HG03045 (cell line): ENCODE data around the gene P2RY14.
A peak's percentile ranks its signal among the peaks of the same experiment; 100 is the strongest.

ENCODE experiments used
- ATAC-seq: cut with Tn5 transposase; IDR thresholded peaks from one replicate; pipeline ENCODE4 v1.9.1; 2021; ENCODE audit warnings: mild to moderate bottlenecking, moderate library complexity; ENCODE audit not compliant: unreplicated experiment

P2RY14 gene

DNA sequence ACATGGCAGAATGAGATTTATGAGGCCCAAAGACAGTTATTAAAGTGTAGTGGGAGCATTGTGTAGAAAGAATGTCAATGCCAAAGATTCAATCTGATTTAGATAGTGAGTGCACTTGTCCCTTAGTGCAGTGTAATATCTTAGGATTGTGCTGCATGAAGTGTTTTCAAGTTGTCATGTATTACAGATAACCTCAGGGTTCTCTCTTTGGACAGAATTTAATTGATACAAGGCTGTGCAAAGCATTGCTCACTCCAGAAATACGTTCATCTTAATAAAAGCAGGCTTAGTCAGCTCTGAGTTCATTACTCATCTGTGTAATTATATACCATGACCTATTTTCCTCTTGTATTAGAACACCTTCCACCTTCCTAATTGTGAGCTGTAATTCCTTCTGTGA is 59.3 kb downstream of the P2RY14 start:
- ATAC-seq = no peak

DNA sequence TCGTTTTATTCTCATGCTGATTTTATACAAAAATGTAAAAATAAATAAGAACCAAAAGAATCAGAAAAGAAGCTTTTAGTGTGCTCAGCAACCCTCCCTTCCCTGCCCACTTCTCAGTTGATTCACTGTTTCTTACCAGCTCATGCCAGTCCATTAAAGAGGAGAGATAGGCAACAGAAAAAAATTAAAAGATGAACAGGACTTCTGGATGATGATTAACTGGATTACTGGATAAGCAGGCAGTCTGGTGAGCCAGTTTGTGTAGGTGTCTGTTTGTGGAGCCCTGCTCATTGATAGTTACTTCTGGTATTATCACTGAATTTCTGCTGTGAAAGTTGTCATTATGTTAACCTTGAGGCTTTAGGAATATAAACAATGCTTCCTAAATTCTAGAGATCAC is 60.2 kb downstream of the P2RY14 start:
- ATAC-seq = no peak

DNA sequence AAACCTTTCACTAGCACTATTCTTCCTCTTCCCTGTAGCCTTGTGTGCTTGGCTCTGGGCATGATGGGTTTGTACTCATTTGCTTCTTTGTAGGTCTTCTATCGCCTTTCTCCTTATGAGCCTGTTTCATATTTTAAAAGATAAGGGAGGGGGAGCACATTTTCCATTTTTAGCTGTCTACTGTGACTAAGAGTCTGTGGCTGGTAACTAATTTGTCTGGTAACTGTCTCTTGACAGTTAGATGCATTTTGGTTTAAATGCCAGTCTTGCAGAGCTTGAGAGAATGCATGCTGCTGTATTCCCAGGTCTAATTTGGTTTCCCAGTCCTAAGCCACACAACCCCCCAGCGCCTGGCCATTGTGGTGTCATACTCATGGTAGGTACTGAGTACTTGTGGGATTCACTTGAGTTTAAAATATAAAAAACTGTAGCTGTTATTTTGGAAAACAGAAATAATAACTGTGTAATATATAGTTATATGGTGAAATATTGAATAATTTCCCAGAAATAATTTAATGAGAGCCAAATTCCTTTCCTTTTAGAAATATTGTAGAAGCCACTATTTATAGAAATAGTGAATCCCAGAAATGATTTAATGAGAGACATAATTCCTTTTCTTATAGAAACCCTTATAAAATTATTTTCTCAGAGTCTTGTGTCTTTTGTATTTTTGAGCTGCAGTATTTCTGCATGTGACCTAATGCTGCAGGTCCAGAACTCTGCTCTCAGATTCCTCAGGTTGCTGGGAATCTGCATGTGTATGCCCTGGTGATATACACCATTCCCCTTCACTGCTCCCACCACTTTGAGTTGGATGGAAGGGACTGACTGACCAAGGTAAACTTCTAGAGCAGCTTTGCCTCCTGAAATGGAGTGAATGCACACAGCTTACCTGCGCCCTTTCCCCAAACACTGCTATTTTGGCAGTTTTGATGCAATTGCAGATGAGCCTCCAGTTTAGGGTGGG is 61.4 kb downstream of the P2RY14 start:
- ATAC-seq = no peak

DNA sequence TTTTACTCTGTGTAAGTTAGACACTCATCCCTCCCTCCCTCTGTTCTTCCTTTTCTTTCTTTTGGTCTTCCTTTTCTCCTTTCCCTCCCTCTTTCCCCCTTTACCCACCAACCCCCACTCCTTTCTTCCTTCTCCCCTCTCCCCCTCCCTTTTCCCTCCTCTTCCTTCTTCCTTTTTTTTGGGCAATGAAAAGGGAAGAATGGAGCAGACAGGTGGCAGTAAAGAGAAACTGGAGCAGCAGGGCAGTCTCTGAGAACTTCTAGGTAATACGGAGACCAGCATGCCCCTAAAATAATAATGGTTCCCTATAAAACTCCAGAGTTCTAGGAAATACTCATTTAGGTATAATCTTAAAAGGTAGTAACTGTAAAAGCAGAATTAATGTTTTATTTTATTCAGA is 63.9 kb downstream of the P2RY14 start:
- ATAC-seq = no peak

DNA sequence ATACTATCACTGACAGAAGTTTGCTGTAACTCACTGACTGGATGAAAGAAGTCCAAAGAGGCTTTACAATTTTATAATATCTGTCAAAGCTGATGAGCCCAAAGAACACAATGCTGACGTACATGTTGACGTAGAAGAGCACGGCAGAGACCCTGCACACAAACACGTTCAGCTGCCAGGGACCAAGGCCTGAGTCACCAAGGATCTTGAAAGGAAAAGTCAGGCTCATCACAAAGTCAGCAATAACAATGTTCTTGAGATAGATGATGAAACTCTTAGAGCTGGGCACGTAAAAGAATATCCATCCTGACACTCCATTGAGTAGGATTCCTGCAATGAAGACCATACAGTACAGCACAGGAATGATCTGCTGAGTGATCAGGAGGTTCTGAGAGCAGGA is 64.5 kb downstream of the P2RY14 start:
- ATAC-seq = no peak

DNA sequence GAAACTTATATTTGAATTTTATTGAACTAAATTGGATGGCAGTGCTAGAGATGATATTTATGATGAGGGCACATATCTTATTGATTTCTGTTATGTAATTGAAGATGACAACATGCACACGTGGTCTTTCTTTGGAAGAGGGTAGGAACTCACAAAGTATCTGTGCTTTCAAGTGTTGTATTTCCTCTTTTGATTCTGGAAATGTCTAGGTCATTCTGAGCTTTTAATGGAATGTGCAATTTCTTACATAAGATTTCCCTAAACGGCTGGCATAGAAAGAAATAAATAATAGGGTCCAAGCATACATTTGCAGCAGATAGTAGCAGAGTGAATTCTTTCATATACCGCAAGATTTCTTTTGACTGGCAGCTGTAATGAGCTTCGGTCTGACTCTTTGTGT is 65.2 kb downstream of the P2RY14 start:
- no peak for ATAC-seq

DNA sequence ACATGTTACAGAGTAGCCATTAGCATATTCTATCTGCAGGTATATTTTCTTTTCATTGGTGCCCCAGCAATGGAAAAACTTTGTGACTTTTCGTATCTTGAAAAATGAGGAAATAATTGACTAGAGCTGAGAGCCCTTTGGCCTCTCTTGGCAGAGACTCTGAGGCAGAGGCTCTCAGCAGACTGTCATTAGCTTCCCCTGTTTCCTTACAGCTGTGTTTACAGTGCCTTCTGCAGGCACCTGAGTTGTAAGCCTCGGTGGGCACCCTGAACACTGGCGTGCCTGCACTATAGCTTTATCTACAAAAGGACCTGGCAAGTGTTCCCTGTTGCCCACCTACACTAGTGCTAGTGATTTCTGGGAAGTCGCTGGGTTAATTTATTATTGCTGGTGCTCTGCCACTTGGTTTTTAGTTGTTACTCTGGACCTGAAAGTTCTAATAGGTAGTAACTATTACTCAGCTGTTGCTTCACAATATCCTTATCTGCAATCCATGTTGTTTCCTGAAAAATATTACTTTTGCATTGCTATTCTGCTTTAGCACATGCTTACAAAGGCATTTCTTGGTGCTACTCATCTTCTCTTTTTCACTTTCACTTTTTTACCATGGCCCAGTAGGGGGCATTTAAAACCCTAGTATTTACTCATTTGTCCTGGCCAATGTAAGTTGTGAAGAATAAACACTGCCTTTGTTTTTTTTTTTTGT is 67.5 kb downstream of the P2RY14 start:
- ATAC-seq = peak; percentile 59

DNA sequence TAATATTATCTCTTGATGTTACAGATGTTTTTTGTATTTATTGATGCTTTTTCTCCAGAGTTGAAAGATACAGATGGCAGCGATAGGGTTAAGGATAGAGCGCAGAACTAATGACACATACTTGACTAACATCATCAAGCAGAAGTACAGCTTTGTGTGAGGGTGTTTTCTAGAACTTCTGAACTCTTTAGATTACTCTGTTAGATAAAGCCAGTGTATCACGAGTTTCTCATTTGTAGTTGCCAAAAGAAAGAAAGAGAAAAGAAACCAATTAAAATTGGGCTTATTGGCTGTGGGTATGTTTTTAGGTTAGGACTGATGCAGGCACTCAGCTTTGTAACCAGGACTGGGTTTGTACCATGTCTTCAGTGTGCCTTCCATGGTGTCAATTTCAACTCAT is 68.7 kb downstream of the P2RY14 start:
- no peak for ATAC-seq

DNA sequence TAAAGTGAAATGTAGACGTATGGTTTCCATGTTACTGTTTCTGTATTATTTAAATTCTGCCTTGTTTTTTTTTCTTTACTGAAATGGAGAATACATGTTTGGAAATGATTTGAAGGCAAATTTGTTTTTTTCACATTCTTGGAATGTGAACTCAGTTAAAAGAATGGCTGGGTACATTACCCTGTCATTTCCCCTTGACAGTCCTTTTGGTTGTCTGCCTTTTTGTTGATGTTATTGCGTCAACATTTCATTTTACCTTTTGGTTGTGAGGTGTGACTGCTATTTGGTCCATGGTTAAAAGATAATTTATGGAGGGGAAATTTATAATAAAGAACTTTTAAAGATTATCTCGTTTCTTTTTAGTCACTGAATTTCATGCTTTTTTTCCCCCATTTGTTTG is 72.1 kb downstream of the P2RY14 start:
- no peak for ATAC-seq

DNA sequence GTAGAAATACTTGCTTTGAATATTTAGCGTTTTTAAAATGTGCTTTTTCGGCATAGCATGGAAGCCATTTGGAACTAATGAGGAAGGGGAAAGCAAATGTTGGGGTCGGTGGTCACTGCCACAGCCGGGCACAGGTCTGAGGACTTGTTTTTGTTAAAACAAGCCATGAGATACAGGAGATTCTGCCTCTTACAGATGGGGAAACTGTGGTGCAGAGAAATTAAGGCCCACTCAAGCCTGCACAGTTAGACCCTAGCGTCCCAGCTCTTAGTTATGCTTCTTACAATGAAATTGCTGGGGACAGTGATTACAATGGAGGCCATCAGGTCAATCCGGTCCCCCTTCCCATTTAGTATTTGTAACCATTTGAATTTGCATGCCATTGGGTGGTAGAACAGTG is 72.9 kb downstream of the P2RY14 start:
- no peak for ATAC-seq

DNA sequence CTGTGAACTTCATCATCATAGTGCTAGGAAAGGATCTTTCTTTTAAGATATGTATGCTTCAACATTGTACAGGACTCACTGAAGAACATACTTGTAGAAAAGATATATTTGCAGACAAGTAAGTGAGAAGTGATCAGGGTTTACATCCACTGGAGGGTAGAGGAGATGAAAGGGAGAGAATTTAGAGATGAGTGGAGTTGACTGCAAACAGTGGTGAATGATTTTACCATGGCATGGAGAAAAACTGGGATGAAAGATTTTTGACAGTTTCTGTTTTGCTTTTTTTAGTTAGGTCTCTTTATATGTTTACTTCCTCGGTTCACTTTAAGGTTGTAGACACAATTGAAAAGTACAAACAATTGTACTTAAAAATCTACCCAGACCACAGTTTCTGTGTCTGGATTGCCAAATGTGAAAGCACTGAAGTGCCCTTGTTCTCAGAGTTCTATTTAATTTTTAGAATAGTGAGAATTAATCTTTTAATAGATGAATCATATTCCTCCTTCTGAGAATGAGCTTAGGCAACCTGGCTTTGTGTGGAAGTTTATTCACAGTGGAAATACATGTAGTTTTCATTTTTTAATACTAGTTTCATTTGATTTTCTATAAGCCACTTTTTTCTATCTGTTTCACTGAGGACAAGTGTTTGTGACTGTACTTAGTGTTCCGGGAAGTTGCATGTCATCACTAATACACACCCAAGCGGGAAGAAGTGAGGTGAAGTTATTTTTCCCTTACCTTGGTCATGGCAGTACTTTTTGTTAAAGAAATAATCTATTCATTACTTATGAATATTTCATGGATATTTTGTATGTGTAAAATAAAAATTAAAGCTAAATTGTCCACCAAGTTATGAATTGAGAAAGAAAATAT is 73.6 kb downstream of the P2RY14 start:
- ATAC-seq = no peak

DNA sequence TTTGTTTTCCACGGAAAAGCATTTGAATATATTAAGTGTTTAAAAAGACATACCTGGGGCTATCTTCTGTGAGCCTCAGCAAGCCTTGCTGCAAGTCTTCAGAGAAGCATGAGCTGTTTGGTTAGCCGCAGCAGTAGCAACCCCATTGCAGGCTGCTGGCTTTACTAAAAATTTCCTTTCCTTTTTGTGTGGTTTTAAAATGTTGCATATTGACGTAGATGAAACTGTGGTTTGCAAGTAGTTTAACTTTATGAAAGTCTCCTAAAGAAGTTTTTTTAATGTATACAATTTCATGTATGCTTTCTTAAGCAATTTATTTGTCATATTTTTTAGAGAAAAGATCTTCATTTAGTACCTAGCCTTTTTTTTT is 75.3 kb downstream of the P2RY14 start, which contains the start of gene GPR171:
Gene GPR171, minus strand, starts transcription at position 166 of the 370 bp plus-strand sequence. CDS start 3,830 bp downstream, outside the sequence.
- peak; percentile 92 for ATAC-seq

DNA sequence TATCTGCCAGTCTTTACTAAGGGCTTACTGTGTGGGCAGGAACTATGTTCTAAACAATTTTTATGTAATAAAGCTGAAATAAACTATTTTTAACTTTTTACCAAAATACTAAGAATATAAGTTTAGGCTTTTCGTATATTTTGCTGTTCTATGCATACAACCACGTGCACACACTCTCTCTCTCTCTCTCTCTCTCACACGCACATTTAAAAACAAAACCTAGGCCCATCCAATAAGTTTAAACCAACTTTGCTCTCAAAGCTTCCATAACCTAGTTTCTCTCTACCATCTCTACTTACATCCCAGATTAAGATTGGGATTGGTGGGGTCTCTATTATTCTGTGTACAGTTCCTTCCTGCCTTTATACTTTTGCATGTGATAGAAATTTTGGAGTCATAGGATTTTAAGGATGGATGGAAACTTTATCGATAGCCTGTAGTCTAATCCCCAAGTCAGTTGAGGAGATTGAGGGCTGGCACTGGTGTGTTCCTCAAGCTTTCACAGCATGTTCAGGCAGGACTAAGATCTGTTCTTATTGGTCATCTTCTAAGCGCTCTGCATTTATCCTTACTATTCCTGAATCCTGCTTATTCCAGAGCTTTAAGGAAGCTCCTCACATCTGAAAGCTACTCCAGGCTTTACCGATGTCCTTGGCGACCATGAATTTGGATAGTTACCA is 77.2 kb downstream of the P2RY14 start:
- no peak for ATAC-seq

DNA sequence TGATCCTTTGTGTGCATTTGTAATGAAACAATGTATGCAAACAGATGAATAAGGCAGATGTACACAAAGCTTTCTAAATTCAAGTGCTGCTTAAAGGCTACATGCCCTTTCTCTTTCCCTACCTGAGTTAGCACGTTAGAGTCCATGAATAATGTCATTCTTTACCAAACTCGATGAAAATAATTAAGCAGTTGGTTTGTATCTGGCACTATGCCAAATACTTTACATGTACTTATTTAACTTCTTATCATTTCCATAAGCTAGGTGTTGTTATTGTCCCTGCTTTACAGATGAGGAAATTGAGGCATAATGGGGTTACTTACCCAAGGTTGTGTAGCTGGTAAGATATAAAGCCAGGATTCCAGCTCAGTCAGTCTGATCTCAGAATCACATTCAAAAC is 77.8 kb downstream of the P2RY14 start:
- no peak for ATAC-seq

DNA sequence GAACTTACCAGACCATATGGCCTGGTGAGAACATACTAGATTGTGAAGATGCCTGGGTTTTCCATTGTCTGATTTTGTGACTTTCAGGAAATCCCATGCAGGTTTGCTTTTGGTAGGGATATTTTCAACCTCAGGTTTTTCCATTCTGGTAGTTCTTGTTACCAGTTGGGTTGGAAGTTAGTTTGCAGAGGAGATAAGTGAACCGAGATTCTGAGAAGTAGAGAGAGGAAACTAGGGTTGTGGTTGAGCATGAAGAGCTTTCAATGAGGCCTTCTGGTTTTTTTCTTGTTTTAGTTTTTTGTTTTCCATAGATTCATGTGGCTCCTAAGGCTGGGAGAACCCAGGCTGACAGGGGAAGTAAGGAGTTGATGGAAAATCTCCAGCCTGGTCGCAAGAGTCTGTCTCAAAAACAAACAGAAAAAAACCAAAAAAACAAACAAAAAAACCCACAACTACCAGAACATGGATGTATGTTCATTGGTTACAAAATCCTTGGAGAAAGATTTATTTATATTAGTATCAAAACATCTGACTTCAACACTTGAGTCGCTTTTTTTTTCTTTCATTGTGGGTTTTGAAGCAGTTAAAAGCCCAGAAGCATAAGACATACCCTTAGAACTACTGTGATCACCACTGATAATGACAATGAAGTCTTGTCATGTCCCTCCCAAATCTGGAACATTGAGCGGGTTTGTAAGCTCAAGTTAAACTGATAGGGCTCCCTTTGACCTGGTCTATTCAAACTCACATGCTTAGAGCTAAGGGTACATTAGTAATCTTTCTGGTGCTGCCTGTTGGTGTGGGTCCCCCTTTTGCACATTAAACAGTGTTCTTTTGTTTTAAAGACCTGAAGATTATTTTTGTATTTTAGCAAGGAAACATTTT is 78.5 kb downstream of the P2RY14 start:
- no peak for ATAC-seq

DNA sequence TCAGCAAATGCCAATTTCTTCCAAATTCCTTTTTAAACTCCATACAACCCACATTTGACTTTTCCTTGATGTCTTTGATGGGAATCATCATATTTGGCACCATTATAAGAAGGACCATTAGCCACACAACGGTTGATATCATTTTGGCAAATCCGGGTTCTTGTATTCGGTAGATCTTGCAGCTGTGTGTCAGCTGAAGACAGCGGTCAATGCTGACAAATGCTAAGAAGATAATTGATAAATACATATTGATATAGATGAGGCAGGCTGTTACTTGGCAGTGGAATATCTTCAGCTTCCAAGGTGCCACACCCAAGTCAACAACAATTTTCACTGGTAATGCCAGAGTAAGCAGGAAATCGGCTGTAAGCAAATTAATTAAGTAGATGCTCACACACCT is 79.5 kb downstream of the P2RY14 start:
- ATAC-seq = no peak

DNA sequence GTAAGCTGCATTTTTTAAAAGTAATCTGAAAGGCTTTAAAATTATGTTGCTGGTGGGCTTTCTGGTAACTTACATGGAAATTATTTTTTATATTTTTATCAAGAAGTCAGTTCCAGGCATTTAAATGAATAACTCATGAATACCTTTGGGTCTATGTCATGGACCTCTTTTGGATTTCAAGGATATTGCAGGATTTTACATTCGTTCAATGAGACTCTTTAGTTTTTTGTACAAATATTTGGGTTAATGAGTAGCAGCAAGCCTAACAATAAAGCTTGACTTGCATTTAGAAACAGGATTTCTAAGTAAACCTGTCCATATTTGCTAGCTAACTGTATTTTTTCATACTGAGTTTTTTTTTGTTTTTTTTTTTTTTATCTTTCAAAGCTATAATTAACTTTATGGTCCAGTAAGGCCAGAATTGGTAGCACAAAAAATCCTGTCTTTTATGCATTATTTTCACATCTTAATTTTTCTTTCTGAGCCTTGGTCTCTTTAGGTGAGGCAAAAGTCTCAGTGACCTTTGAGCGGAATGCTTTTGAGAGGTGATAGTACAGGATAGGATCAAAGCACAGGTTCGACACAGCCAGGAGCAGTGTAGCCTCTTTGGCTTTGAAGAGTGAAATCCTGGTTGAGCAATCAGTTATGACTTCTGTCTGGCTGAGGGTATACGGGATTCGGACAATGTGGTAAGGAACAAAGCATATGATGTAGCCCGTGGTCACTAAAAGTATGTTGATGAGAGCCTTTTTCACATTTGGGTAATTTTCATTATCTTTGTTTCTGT is 80.2 kb downstream of the P2RY14 start:
- ATAC-seq = no peak

DNA sequence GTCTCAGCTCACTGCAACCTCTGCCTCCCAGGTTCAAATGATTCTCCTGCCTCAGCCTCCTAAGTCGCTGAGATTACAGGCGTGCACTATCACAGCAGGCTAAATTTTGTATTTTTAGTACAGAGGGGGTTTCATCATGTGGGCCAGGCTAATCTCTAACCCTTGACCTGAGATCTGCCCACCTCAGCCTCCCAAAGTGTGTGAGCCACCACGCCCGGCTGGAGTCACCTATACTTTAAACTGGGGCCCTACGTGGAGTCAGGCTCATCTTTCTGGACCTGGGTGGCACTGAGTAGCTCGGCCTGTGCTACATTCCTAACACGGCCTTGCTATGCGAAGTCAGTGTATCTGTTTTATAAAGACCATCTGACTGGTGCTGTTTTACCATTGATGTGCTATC is 81.1 kb downstream of the P2RY14 start:
- no peak for ATAC-seq

DNA sequence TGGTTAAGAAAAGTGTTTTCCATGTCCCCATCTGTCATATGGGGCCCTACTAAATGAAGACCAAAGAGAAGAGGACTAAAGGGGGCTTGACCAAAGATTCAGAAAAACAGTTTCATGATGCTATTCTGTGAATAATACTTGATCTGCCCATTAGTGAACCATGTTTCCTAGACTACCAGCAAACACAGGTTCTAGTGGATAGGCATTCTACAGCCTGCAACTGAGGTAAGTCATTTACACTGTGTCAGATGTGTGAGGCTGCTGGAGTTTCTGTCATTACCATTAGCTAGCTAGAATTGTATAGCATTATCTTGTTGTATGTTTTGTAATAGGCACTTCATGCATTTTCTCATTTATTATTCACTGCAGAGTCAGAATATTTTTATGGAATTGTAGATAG is 81.9 kb downstream of the P2RY14 start:
- no peak for ATAC-seq
